K562 treated with DMSO at 1 percent for 12 hours (cell line): ENCODE data around the gene GNG14. TPM values are rescaled to one million over a fixed set of nuclear protein-coding genes. Genes with fewer than 3 reads are reported as not detected.

Source experiments
- total RNA-seq: library from RNA; unstranded; fragments of 300-600 nt; gene quantifications from 2 replicates; pipeline ENCODE4 v1.2.3, GENCODE V29; 2022; ENCODE audit not compliant: insufficient read depth

GNG14 gene
- total RNA-seq, result not detected in 2 replicates

GRCh38 chr19:12687496-12688196 is at the start of gene GNG14:
Gene GNG14, plus strand, starts transcription at chr19:12687998. Its CDS starts 51 bp downstream, at chr19:12688049.

DNA sequence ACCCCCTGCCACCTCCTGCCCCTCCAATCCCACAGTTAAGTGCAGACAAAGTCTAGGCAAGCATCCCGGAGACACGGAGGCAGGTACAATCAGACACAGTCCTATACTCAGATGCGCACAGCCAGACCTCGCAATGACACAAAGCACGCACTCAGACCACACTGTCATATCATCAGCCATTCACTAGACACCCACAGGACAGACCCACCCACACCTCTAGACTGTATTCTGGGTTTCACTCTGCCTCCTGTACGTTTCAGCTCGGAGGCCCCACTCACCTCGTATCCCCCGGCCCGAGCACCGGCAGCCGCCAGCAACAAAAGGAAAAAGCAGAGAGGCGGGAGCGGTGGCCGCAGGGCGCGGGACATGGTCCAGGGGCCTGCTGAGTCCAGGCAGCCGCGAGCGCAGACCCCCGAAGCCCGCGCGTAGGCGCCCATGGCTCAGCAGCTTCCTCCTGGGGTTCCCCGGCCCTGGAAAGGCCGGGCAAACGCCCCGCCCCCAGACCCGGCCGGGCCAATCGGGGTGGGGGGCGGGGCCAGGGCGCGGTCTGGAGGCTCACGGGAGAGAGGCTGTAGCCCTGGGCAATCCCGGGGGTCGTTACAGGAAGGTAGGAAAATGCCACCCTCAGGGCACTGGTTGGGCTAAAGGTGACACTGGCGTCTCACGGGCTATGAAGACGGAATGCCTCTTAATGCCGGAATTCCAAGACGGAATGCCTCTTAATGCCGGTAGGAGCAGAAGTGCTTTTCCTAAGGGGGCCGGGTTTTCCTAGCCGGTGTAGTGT is 21.3 kb upstream of the GNG14 start, which contains the start of the genes MAN2B1 and WDR83:
Gene MAN2B1 (minus strand): TSS at position 478 of the 784 bp plus-strand sequence. CDS start 41 bp downstream, at position 437.
Gene WDR83 (plus strand): TSS at position 543 of the 784 bp plus-strand sequence. CDS start 2,984 bp downstream, outside the sequence.

DNA sequence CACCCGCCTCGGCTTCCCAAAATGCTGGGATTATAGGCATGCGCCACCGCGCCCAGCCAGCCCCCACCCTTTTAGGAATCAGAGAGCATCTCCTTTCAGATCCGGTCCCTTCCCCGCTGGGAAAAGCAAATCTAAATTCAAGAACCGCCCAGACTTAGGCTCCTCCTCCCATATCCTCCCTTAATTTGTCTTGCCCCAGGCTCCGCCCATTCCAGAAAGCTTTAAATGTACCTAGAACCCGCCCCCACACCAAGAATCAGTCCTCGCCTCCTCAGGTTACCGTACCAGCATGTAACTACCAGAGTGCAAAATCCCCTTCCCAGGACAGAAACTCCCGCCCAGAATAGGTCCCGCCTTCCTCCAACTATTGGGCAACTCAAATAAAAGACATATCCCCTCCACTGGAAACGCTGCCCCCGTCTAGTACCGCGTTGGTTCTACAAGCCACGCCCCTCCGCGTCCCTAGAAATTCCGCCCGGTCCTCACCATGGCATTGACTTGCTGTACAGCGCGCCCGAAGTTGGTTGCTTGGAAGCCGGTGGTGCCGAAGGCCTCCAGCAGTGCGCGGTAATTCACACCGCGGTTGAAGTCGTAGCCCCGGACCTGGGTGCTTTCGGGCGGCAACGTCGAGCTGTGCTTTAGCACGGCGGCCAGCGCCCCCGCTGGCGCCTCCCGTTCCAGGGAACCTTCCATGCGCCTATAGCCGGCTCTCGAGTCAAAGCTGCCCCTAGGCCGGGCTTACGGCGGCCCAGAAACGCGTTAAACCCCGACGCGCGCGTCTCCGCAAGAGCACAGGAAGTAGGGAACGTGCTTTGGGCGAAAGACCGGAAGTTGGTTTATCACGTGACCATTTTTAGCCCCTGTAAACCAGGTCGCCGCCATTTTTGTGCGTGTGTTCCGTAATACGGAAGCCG is 6.5 kb upstream of the GNG14 start, which contains the start of gene DHPS:
Gene DHPS (minus strand): TSS at position 807 of the 914 bp plus-strand sequence. CDS start 114 bp downstream, at position 693.

DNA sequence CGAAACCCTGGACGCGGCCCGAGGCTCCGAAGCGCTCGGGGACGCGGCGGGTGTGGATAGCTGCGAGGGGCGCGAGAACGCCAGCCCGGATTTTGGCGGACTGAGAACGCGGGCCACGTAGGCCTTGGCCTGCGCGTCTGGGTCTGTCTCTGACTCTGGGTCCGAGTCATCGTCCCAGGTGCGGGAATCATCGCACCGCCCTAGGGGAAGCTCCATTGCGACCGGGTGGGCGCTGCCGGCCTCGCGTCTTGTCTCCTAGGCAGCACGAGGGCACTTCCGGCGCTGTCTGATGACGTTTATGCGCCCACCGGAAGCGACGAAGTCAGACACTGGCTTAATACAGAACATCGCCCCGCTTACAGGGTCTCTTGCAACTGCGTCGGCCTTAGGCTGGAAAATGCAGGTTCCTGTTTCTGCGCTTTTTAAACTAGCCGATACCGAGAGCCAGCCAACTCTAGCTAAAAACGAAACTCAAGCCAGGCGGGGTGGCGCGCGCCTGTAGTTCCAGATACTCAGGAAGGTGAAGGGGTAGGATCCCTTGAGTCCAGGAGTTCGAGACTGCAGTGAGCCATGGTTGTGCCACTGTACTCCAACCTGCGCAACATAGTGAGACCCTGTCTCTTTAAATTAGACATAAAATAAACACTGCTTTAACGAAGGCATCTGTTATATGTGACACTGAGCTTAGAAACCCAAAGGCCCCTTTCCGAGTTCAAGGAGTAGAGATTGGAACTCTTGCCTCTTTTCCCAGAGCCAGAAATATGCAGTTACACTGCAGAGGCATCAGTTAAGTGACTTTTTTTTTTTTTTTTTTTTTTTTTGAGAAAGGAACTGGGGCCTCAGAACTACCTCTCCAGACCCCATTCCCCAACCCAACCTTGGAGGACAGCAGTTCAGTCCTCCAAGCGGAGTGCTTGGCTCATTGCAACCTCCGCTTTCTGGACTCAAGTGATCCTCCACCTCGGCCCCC is 8.9 kb downstream of the GNG14 start, which contains the start of gene FBXW9:
Gene FBXW9 (minus strand): TSS at position 266 of the 970 bp plus-strand sequence. CDS start 50 bp downstream, at position 216.

GRCh38 chr19:12723641-12724426 is 36.0 kb downstream of the GNG14 start, which contains the start of gene TNPO2:
Gene TNPO2, minus strand, starts transcription at chr19:12723932. Its CDS starts 2,955 bp downstream, at chr19:12720977.

DNA sequence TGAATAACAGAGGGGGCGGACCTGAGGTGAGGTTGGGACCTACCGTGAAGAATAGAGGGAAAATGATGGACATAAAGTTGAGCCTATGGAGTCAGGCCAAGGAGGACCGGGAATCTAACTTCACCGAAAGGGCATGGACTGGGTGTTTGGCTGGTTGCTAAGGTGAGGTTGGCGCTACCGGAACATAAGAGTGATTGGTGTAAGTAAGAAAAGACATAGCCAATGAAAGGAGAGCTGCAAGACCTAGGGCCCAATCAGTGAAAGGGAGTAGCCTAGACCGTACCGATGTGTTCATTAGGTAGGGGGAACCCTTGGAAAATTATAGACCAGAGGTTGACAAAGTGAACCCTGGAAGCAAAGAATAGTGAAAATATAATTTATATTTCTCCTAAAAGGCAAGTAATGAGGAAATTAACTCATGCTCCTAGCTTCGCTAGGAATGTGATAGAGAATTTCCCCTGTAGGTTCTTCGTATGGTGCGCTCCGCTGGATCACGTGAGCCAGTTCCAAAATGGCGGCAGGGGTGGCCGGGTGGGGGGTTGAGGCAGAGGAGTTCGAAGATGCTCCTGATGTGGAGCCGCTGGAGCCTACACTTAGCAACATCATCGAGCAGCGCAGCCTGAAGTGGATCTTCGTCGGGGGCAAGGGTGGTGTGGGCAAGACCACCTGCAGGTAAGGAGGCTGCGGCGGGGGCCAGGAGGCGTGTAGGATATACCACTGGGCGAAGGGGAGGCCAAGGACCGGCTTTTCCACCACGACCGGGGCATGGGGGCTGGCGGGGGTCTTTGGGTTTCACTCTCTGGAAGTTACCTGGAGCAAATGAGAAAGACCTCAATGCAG is 49.4 kb downstream of the GNG14 start, which contains the start of gene GET3:
Gene GET3 (plus strand): TSS at position 503 of the 840 bp plus-strand sequence. CDS start 9 bp downstream, at position 512.

Other genes starting within 250 kb of the GNG14 start
- 0.50 and 3.3 TPM in 2 replicates for gene ZNF443, start 247.0 kb upstream of the GNG14 start, total RNA-seq
- 0.31 TPM in 1 of 2 replicates, not detected in the other for gene ZNF709, start 203.2 kb upstream of the GNG14 start, total RNA-seq
- 4.6 and 5.4 TPM in 2 replicates for gene ZNF564, start 136.5 kb upstream of the GNG14 start, total RNA-seq
- 1.4 TPM in 1 of 2 replicates, not detected in the other for gene ZNF490, start 77.2 kb upstream of the GNG14 start, total RNA-seq
- 3.1 and 9.5 TPM in 2 replicates for gene ZNF791, start 77.1 kb upstream of the GNG14 start, total RNA-seq
- 63.4 and 103 TPM in 2 replicates for gene MAN2B1, start 21.3 kb upstream of the GNG14 start, total RNA-seq
- gene WDR83, start 21.2 kb upstream of the GNG14 start, total RNA-seq, result 13.5 and 16.3 TPM in 2 replicates
- gene DHPS, start 6.1 kb upstream of the GNG14 start, total RNA-seq, result 97.8 and 118 TPM in 2 replicates
- 9.1 and 12.5 TPM in 2 replicates for gene FBXW9, start 8.6 kb downstream of the GNG14 start, total RNA-seq
- 9.2 and 34.1 TPM in 2 replicates for gene TNPO2, start 35.9 kb downstream of the GNG14 start, total RNA-seq
- gene TRIR, start 46.7 kb downstream of the GNG14 start, total RNA-seq, result 376 and 560 TPM in 2 replicates
- 80.9 and 100 TPM in 2 replicates for gene GET3, start 49.5 kb downstream of the GNG14 start, total RNA-seq
- gene BEST2, start 63.8 kb downstream of the GNG14 start, total RNA-seq, result not detected in 2 replicates
- 13.5 and 17.6 TPM in 2 replicates for gene HOOK2, start 87.6 kb downstream of the GNG14 start, total RNA-seq
- gene JUNB, start 103.5 kb downstream of the GNG14 start, total RNA-seq, result 79.5 and 102 TPM in 2 replicates
- gene PRDX2, start 113.8 kb downstream of the GNG14 start, total RNA-seq, result 330 and 389 TPM in 2 replicates
- 12.6 TPM in 1 of 2 replicates, not detected in the other for gene THSD8, start 114.1 kb downstream of the GNG14 start, total RNA-seq
- 73.5 and 86.3 TPM in 2 replicates for gene RNASEH2A, start 118.6 kb downstream of the GNG14 start, total RNA-seq
- gene RTBDN, start 146.6 kb downstream of the GNG14 start, total RNA-seq, result 0.58 and 3.6 TPM in 2 replicates
- gene MAST1, start 150.5 kb downstream of the GNG14 start, total RNA-seq, result 6.1 and 6.4 TPM in 2 replicates
- gene DNASE2, start 193.5 kb downstream of the GNG14 start, total RNA-seq, result 133 and 148 TPM in 2 replicates
- gene KLF1, start 199.2 kb downstream of the GNG14 start, total RNA-seq, result 32.6 and 45.7 TPM in 2 replicates
- gene GCDH, start 203.2 kb downstream of the GNG14 start, total RNA-seq, result 10.5 and 12.8 TPM in 2 replicates
- 0.80 and 1.0 TPM in 2 replicates for gene SYCE2, start 231.3 kb downstream of the GNG14 start, total RNA-seq
- gene FARSA, start 245.7 kb downstream of the GNG14 start, total RNA-seq, result 120 and 123 TPM in 2 replicates